HG03442 (cell line): ENCODE results near the gene MED8.

Source experiments
- ATAC-seq: cut with Tn5 transposase; IDR thresholded peaks from one replicate; pipeline ENCODE4 v1.9.1; 2021; ENCODE audit warnings: mild to moderate bottlenecking, moderate library complexity; ENCODE audit not compliant: unreplicated experiment

The MED8 gene

GRCh38 chr1:43338001-43338400, 51.6 kb downstream of the MED8 start:
- no peak for ATAC-seq

- no peak for ATAC-seq
Measured at GRCh38 chr1:43337588-43337987, 52.0 kb downstream of the MED8 start, which contains the start of gene MPL. Gene MPL (plus strand): TSS chr1:43337818. CDS start chr1:43337849, 31 bp downstream.

GRCh38 chr1:43334453-43335205, 55.0 kb downstream of the MED8 start:
- no peak for ATAC-seq
